22Rv1 (cell line): Measurements from ENCODE around the gene EPN2.

Source experiments
- ZFX ChIP-seq: fragments of 450-650 bp; IDR thresholded peaks from 2 replicates; pipeline ENCODE4 v1.6.1; 2017; ENCODE audit warnings: antibody characterized with exemption, borderline replicate concordance
- TF ChIP-seq, protein P1 (sequence below): fragments of 450-650 bp; IDR thresholded peaks from 2 replicates; pipeline ENCODE4 v1.5.1; 2017; ENCODE audit warnings: mild to moderate bottlenecking

DNA sequence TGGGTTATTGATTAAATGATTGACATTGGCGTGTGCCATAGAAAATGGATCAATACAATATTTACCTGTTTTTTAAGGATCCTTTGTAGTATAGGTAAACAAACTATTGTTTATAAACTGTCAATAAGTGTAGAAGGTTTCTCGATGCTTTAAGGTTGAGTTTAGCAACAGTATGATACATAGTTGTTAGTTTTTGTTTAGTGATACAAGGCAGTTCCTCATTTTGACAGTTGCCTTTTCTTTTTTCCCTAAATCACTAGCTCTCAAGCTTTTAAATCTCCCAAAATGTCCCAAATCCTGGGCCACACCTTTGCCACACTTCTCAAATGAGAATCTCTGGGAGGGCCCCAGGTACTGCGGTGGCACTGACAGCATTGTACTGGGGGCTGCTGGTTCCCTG is 57.3 kb downstream of the EPN2 start:
- TF ChIP-seq, protein P1, sequence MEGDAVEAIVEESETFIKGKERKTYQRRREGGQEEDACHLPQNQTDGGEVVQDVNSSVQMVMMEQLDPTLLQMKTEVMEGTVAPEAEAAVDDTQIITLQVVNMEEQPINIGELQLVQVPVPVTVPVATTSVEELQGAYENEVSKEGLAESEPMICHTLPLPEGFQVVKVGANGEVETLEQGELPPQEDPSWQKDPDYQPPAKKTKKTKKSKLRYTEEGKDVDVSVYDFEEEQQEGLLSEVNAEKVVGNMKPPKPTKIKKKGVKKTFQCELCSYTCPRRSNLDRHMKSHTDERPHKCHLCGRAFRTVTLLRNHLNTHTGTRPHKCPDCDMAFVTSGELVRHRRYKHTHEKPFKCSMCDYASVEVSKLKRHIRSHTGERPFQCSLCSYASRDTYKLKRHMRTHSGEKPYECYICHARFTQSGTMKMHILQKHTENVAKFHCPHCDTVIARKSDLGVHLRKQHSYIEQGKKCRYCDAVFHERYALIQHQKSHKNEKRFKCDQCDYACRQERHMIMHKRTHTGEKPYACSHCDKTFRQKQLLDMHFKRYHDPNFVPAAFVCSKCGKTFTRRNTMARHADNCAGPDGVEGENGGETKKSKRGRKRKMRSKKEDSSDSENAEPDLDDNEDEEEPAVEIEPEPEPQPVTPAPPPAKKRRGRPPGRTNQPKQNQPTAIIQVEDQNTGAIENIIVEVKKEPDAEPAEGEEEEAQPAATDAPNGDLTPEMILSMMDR, result no peak
- no peak for TF ChIP-seq ZFX
